Liver (tissue), 3 donors: ENCODE results near the gene AK5.

Experiments
- CTCF ChIP-seq: fragments of 150-350 bp; IDR thresholded peaks from 2 replicates; pipeline ENCODE4 v1.5.1; 2017; ENCODE audit warnings: improper control_type of control experiment, low read depth, low read length; ENCODE audit not compliant: missing input control
- FOXA2 ChIP-seq: IDR thresholded peaks from 2 replicates; pipeline ENCODE4 v1.6.1; 2016; ENCODE audit warnings: antibody characterized with exemption
- RXRA ChIP-seq, 2 donors: IDR thresholded peaks; 2 replicates each; pipeline ENCODE4 v1.6.1; 2017 to 2018; ENCODE audit warnings: antibody characterized with exemption in 2 of 2, mild to moderate bottlenecking in 1 of 2
- SP1 ChIP-seq: IDR thresholded peaks from 2 replicates; pipeline ENCODE4 v1.6.1; 2018; ENCODE audit warnings: antibody characterized with exemption, mild to moderate bottlenecking
- TAF1 ChIP-seq: conservative IDR thresholded peaks from 2 replicates; pipeline ENCODE4 v1.6.1; 2016; ENCODE audit warnings: antibody characterized with exemption, mild to moderate bottlenecking
- TF ChIP-seq, protein P1 (sequence below): IDR thresholded peaks from 2 replicates; pipeline ENCODE4 v1.6.1; 2016; ENCODE audit warnings: antibody characterized with exemption
- TF ChIP-seq, protein P2 (sequence below): IDR thresholded peaks from 2 replicates; pipeline ENCODE4 v1.6.1; 2016; ENCODE audit warnings: antibody characterized with exemption, mild to moderate bottlenecking
- TF ChIP-seq, protein P3 (sequence below): IDR thresholded peaks from 2 replicates; pipeline ENCODE4 v1.6.1; 2016; ENCODE audit warnings: antibody characterized with exemption
- donor health status: healthy.
- donor health status: healthy.

DNA sequence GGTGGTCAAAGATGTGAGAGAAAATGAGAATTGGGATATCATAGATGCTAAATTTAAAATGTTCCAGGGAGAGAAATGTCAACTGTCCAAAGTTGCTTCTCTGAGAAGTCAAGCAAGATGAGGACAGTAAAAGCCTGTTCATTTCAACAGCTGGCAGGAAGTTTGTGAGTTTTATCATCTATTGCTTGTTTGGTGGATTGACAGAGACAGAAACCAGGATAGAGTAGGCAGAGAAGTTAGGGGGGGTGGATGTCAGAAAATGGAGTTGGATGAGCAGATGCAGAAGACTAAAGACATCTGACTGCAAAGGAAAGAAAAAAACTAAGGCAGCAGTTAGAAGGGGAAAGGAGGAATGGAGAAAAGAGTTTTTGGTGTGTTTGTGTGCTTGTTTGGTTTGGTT lies 78.4 kb downstream of the AK5 start:
- no peak for TF ChIP-seq CTCF
- TF ChIP-seq, protein P1, sequence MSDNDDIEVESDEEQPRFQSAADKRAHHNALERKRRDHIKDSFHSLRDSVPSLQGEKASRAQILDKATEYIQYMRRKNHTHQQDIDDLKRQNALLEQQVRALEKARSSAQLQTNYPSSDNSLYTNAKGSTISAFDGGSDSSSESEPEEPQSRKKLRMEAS: no peak
- TF ChIP-seq SP1: no peak
- no peak for TF ChIP-seq TAF1
- no peak for TF ChIP-seq FOXA2
- TF ChIP-seq RXRA (IDR thresholded peaks at IDR 0.05): no peak
- TF ChIP-seq, protein P2, sequence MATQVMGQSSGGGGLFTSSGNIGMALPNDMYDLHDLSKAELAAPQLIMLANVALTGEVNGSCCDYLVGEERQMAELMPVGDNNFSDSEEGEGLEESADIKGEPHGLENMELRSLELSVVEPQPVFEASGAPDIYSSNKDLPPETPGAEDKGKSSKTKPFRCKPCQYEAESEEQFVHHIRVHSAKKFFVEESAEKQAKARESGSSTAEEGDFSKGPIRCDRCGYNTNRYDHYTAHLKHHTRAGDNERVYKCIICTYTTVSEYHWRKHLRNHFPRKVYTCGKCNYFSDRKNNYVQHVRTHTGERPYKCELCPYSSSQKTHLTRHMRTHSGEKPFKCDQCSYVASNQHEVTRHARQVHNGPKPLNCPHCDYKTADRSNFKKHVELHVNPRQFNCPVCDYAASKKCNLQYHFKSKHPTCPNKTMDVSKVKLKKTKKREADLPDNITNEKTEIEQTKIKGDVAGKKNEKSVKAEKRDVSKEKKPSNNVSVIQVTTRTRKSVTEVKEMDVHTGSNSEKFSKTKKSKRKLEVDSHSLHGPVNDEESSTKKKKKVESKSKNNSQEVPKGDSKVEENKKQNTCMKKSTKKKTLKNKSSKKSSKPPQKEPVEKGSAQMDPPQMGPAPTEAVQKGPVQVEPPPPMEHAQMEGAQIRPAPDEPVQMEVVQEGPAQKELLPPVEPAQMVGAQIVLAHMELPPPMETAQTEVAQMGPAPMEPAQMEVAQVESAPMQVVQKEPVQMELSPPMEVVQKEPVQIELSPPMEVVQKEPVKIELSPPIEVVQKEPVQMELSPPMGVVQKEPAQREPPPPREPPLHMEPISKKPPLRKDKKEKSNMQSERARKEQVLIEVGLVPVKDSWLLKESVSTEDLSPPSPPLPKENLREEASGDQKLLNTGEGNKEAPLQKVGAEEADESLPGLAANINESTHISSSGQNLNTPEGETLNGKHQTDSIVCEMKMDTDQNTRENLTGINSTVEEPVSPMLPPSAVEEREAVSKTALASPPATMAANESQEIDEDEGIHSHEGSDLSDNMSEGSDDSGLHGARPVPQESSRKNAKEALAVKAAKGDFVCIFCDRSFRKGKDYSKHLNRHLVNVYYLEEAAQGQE: no peak
- TF ChIP-seq, protein P3, sequence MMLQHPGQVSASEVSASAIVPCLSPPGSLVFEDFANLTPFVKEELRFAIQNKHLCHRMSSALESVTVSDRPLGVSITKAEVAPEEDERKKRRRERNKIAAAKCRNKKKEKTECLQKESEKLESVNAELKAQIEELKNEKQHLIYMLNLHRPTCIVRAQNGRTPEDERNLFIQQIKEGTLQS: no peak
